SK-N-SH (cell line): Measurements from ENCODE around the gene CRYGD. TPM values are rescaled to one million over a fixed set of nuclear protein-coding genes. Genes with fewer than 3 reads are reported as not detected.
"Not testable (repeated sequence)": the region's sequence is repeated elsewhere in the genome, so short reads cannot be mapped to it uniquely, and the experiment has no call there.

ENCODE experiments used
- CTCF ChIA-PET: fragments of 300-600, 350-600 bp; formaldehyde crosslinking; extraction: SDS; loops from one replicate; lab custom pipeline; 2021; lab: Yijun Ruan, JAX
- POLR2A ChIA-PET: fragments of 350-600 bp; sonication (Branson Sonifier 250); formaldehyde crosslinking; extraction: SDS; loops from one replicate; lab custom pipeline; 2020; ENCODE audit warnings: antibody characterized with exemption, inconsistent platforms; lab: Yijun Ruan, JAX
- DNase-seq: peaks from one replicate; pipeline ENCODE4 v3.0.0; 2012
- H2AFZ ChIP-seq: fragments of 200-600 bp; sonication (generic); 2 replicates; pipeline ENCODE4 v1.8.1; 2016; ENCODE audit warnings: antibody characterized with exemption, mild to moderate bottlenecking, low read depth
- H3F3A ChIP-seq: fragments of 200-600 bp; sonication (generic); replicated peaks from 2 replicates; pipeline ENCODE3; 2016; ENCODE audit warnings: antibody characterized with exemption, mild to moderate bottlenecking; ENCODE audit not compliant: insufficient read depth
- H3K27ac ChIP-seq, 2 experiments: fragments of 200-500 bp in 1 of 2; fragments of 200-600 bp in 1 of 2; sonication (Bioruptor generic) in 1 of 2; sonication (generic), shearing (Covaris generic) in 1 of 2; 2 replicates each; pipeline versions ENCODE4 v1.5.1 to v1.6.1; 2014 to 2016; ENCODE audit warnings: low read depth in 2 of 2, inconsistent platforms in 1 of 2, low read length in 1 of 2, mild to moderate bottlenecking in 1 of 2, mixed read lengths in 1 of 2
- H3K27me3 ChIP-seq: fragments of 200-600 bp; sonication (generic), shearing (Covaris generic); 2 replicates; pipeline ENCODE4 v1.6.1; 2016; ENCODE audit warnings: mixed run types; ENCODE audit not compliant: insufficient read depth
- H3K36me3 ChIP-seq, 2 experiments: fragments of 200-500 bp in 1 of 2; fragments of 200-600 bp in 1 of 2; sonication (Bioruptor generic) in 1 of 2; sonication (generic) in 1 of 2; replicated peaks in 1 of 2; 2 replicates each; pipeline versions ENCODE3 to v1.5.1; 2014 to 2016; ENCODE audit warnings: low read length in 1 of 2, mild to moderate bottlenecking in 1 of 2; ENCODE audit not compliant: insufficient read depth in 2 of 2, control insufficient read depth in 1 of 2
- H3K4me1 ChIP-seq, 2 experiments: fragments of 200-500 bp in 1 of 2; fragments of 200-600 bp in 1 of 2; sonication (Bioruptor generic) in 1 of 2; sonication (generic), shearing (Covaris generic) in 1 of 2; 2 replicates each; pipeline versions ENCODE4 v1.5.1 to v1.6.1; 2014 to 2016; ENCODE audit warnings: low read depth in 1 of 2, low read length in 1 of 2, mixed run types in 1 of 2; ENCODE audit not compliant: insufficient read depth in 2 of 2, control insufficient read depth in 1 of 2
- H3K4me2 ChIP-seq: fragments of 200-600 bp; sonication (generic), shearing (Covaris generic); 2 replicates; pipeline ENCODE4 v1.6.1; 2017; ENCODE audit warnings: mixed run types
- H3K4me3 ChIP-seq, 2 experiments: fragments of 200-500 bp in 1 of 2; fragments of 200-600 bp in 1 of 2; sonication (Bioruptor generic) in 1 of 2; sonication (generic), shearing (Covaris generic) in 1 of 2; 2 replicates each; pipeline versions ENCODE4 v1.5.1 to v1.8.1; 2014 to 2016; ENCODE audit warnings: low read depth in 2 of 2, inconsistent platforms in 1 of 2, low read length in 1 of 2, mild to moderate bottlenecking in 1 of 2, mixed read lengths in 1 of 2, moderate library complexity in 1 of 2
- H3K79me2 ChIP-seq: fragments of 200-600 bp; sonication (generic); 2 replicates; pipeline ENCODE4 v1.8.1; 2017; ENCODE audit warnings: mild to moderate bottlenecking; ENCODE audit not compliant: insufficient read depth
- H3K9ac ChIP-seq: fragments of 200-600 bp; sonication (generic); 2 replicates; pipeline ENCODE4 v1.6.1; 2017; ENCODE audit warnings: mixed run types
- H3K9me2 ChIP-seq: fragments of 200-600 bp; sonication (generic); 2 replicates; pipeline ENCODE4 v1.6.1; 2017; ENCODE audit warnings: mixed run types
- H3K9me3 ChIP-seq: fragments of 200-600 bp; sonication (generic); 2 replicates; pipeline ENCODE4 v1.6.1; 2017; ENCODE audit warnings: mixed run types, mild to moderate bottlenecking, moderate library complexity
- H4K20me1 ChIP-seq: fragments of 200-600 bp; sonication (generic); 2 replicates; pipeline ENCODE4 v1.6.1; 2017; ENCODE audit warnings: mild to moderate bottlenecking, mixed run types; ENCODE audit not compliant: insufficient read depth
- ELF1 ChIP-seq: IDR thresholded peaks from 2 replicates; pipeline ENCODE4 v1.4.0; 2012
- EZH2phosphoT487 ChIP-seq: fragments of 200-600 bp; sonication (generic); IDR thresholded peaks from 2 replicates; pipeline ENCODE4 v1.6.1; 2017; ENCODE audit warnings: low read depth, mixed run types, mild to moderate bottlenecking, antibody characterized with exemption, moderate library complexity, borderline replicate concordance
- FOXM1 ChIP-seq: IDR thresholded peaks from 2 replicates; pipeline ENCODE4 v1.4.0; 2012; ENCODE audit warnings: low read depth, mild to moderate bottlenecking
- JUND ChIP-seq: IDR thresholded peaks from 2 replicates; pipeline ENCODE4 v1.4.0; 2012
- MEF2A ChIP-seq: IDR thresholded peaks from 2 replicates; pipeline ENCODE4 v1.4.0; 2012; ENCODE audit warnings: low read depth, borderline replicate concordance
- MXI1 ChIP-seq: IDR thresholded peaks from 2 replicates; pipeline ENCODE4 v1.6.1; 2012; ENCODE audit warnings: mild to moderate bottlenecking, low read depth, low read length, improper control_type of control experiment
- NRF1 ChIP-seq: IDR thresholded peaks from 2 replicates; pipeline ENCODE4 v1.6.1; 2012; ENCODE audit warnings: low read depth, mild to moderate bottlenecking, low read length
- POLR2AphosphoS5 ChIP-seq: IDR thresholded peaks from 2 replicates; pipeline ENCODE4 v1.6.1; 2012; ENCODE audit warnings: low read depth, low read length
- RCOR1 ChIP-seq: fragments of 150-350 bp; IDR thresholded peaks from 2 replicates; pipeline ENCODE4 v1.6.1; 2017; ENCODE audit warnings: antibody characterized with exemption, low read length
- RFX5 ChIP-seq: IDR thresholded peaks from 2 replicates; pipeline ENCODE4 v1.6.1; 2012; ENCODE audit warnings: mild to moderate bottlenecking, improper control_type of control experiment, low read length
- SIN3A ChIP-seq: IDR thresholded peaks from 2 replicates; pipeline ENCODE4 v1.6.1; 2012; ENCODE audit warnings: low read depth, mild to moderate bottlenecking, low read length, moderate library complexity, borderline replicate concordance
- SMC3 ChIP-seq: IDR thresholded peaks from 2 replicates; pipeline ENCODE4 v1.6.1; 2012; ENCODE audit warnings: low read depth, low read length, improper control_type of control experiment
- TCF12 ChIP-seq: IDR thresholded peaks from 2 replicates; pipeline ENCODE4 v1.4.0; 2012
- ZBTB33 ChIP-seq: IDR thresholded peaks from 2 replicates; pipeline ENCODE4 v1.4.0; 2012; ENCODE audit warnings: low read depth, borderline replicate concordance
- WGBS: methylation state at CpG from one replicate; pipeline ENCODE4 v1.1.6; 2017; ENCODE audit warnings: low lambda C conversion rate; 5-methylcytosine and 5-hydroxymethylcytosine counted together
- polyA plus RNA-seq, 3 experiments: library from polyadenylated mRNA; depleted of rRNA; stranded (reverse); fragments of >200 nt; gene quantifications; 2 replicates each; pipeline ENCODE4 v1.2.3, GENCODE V29; 2012
- TF ChIP-seq, protein P1 (sequence below): IDR thresholded peaks from 2 replicates; pipeline ENCODE4; 2012

The CRYGD gene
- polyA plus RNA-seq, 1 of the 3 experiments (the other 2 are of a cell fraction): not detected

DNA sequence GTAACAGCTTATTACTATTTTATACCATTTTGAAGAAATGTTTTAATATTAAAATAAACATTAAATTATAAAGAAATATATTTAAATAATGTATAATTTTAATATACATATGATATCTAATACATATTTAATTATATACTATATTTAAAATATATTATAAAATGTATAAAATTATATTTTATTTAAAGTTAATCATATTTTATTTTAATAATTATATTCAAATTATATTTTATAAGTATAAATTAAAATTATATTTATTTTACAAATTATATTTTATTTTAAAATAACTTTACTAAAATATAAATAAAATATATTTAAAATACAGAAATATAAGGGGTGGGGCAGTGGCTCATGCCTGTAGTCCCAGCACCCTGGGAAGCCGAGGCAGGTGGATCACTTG lies 2.1 kb downstream of the CRYGD start (continued):
- no peak for TF ChIP-seq ZBTB33
- TF ChIP-seq RCOR1: no peak
- TF ChIP-seq, all 33 proteins: peak for 0

DNA sequence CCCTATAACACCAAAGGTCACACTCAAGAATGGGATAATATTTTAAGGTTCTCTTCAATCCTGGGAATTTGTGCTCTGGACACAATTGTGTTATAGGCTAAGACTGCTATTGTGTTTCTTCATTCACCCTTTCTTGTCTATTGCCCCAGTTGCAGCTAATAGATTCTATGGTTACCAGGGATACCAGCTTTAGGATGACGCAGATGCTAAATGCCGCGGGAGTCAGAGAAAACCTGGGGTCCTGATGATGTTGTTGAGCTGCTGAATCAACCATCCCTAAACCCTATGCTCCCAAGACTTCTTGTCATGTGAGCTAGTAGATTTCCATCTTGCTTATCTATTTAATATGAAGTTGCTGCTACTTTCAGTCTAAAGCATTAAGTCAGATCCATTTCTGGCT lies 5.4 kb downstream of the CRYGD start:
- Histone ChIP-seq H3K79me2 (no peaks in the 10 kb centered on the region), H3K36me3 (no peaks in the 10 kb centered on the region), H3K4me2 (no peak overlapping the region), H3K9ac (no peak overlapping the region), H3K9me2 (no peaks in the 10 kb centered on the region), H4K20me1 (no peaks in the 10 kb centered on the region), H3F3A (no peaks in the 10 kb centered on the region), H3K27me3 (no peaks in the 10 kb centered on the region), H2AFZ (no peak overlapping the region), H3K27ac (no peak overlapping the region), H3K4me3 (no peak overlapping the region), H3K9me3 (no peaks in the 10 kb centered on the region), H3K4me1 (no peaks in the 10 kb centered on the region)
- ChIA-PET CTCF (interaction anchor here (0.6 to 1.6 kb wide), 2 partner anchors 56 to 57 kb away, joined by 3 to 6 read pairs; no protein-coding TSS in a partner anchor), POLR2A (no interaction called here)
- TF ChIP-seq RFX5 (no peak), SIN3A (no peak), SMC3 (no peak), TCF12 (no peak)
- TF ChIP-seq, protein P1, sequence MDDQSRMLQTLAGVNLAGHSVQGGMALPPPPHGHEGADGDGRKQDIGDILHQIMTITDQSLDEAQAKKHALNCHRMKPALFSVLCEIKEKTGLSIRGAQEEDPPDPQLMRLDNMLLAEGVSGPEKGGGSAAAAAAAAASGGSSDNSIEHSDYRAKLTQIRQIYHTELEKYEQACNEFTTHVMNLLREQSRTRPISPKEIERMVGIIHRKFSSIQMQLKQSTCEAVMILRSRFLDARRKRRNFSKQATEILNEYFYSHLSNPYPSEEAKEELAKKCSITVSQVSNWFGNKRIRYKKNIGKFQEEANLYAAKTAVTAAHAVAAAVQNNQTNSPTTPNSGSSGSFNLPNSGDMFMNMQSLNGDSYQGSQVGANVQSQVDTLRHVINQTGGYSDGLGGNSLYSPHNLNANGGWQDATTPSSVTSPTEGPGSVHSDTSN: no peak
- no peak for DNase-seq
- WGBS: 93% methylated on average over 3 of the region's 3 CpGs

GRCh38 chr2:208117390-208117789 lies 6.9 kb downstream of the CRYGD start:
- POLR2A ChIA-PET, H3K9me3 ChIP-seq, H3K9ac ChIP-seq, H4K20me1 ChIP-seq, CTCF ChIA-PET, H2AFZ ChIP-seq, H3K36me3 ChIP-seq, H3K9me2 ChIP-seq, H3K4me1 ChIP-seq, H3K4me2 ChIP-seq, H3K27ac ChIP-seq, H3K79me2 ChIP-seq, H3K4me3 ChIP-seq, H3F3A ChIP-seq, DNase-seq, H3K27me3 ChIP-seq: not testable (repeated sequence)
- WGBS: 84% methylated on average over 11 of the region's 11 CpGs

GRCh38 chr2:208112969-208113368 lies 11.4 kb downstream of the CRYGD start:
- Histone ChIP-seq H3K27me3 (no peaks in the 10 kb centered on the region), H2AFZ (no peak overlapping the region), H3K4me3 (no peak overlapping the region), H3F3A (no peaks in the 10 kb centered on the region), H3K36me3 (no peaks in the 10 kb centered on the region), H3K9ac (no peak overlapping the region), H3K27ac (no peak overlapping the region), H3K9me2 (no peaks in the 10 kb centered on the region), H3K79me2 (no peaks in the 10 kb centered on the region), H4K20me1 (no peaks in the 10 kb centered on the region), H3K4me2 (no peak overlapping the region), H3K9me3 (no peaks in the 10 kb centered on the region), H3K4me1 (no peaks in the 10 kb centered on the region)
- ChIA-PET POLR2A (no interaction called here), CTCF (interaction anchor here (1.5 kb wide), 2 partner anchors 9 to 11 kb away, joined by 3 read pairs; no protein-coding TSS in a partner anchor)
- 68% methylated on average over 6 of the region's 7 CpGs for WGBS
- DNase-seq: no peak
- TF ChIP-seq JUND: no peak
- no peak for TF ChIP-seq FOXM1
- TF ChIP-seq NRF1: no peak
- no peak for TF ChIP-seq SMC3
- TF ChIP-seq, protein P1: no peak
- no peak for TF ChIP-seq MXI1
- TF ChIP-seq EZH2phosphoT487: no peak
- TF ChIP-seq POLR2AphosphoS5: no peak
- TF ChIP-seq MEF2A: no peak
- TF ChIP-seq ELF1: no peak
